ENCODE measurements around the gene TEAD4.

DNA sequence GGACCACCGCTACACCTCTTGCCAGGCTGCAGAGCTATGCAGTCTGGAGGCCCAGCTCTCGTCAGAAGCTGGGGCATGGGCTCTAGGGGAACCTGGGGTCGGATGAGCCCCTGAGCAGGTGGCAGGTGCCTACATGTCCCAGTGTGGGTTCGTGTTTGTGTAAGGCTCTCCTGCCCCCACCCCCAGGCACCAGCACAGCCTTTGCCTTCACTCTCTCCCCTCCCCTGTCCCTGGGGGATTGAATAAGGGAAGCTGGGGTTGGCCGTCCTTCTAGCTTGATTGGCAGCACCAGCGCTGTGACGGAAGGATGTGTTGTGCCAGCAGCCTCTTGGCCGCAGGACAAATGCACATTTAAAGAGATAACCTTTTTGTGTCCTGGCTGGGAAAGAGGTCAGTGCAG is 83.2 kb downstream of the TEAD4 start:
- TF ChIP-seq, protein P1, sequence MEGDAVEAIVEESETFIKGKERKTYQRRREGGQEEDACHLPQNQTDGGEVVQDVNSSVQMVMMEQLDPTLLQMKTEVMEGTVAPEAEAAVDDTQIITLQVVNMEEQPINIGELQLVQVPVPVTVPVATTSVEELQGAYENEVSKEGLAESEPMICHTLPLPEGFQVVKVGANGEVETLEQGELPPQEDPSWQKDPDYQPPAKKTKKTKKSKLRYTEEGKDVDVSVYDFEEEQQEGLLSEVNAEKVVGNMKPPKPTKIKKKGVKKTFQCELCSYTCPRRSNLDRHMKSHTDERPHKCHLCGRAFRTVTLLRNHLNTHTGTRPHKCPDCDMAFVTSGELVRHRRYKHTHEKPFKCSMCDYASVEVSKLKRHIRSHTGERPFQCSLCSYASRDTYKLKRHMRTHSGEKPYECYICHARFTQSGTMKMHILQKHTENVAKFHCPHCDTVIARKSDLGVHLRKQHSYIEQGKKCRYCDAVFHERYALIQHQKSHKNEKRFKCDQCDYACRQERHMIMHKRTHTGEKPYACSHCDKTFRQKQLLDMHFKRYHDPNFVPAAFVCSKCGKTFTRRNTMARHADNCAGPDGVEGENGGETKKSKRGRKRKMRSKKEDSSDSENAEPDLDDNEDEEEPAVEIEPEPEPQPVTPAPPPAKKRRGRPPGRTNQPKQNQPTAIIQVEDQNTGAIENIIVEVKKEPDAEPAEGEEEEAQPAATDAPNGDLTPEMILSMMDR (IDR thresholded peaks at IDR 0.05): no peak
- TF ChIP-seq RORB (CRISPR knock-in tag; IDR thresholded peaks at IDR 0.05) (no peak), KAT7 (CRISPR knock-in tag; IDR thresholded peaks at IDR 0.05; ENCODE audit: borderline replicate concordance) (no peak), CREB1 (CRISPR knock-in tag; IDR thresholded peaks at IDR 0.05) (no peak), SP1 (CRISPR knock-in tag; conservative IDR thresholded peaks at IDR 0.05) (no peak), ZNF416 (CRISPR knock-in tag; IDR thresholded peaks at IDR 0.05) (no peak), FOXK1 (CRISPR knock-in tag; IDR thresholded peaks at IDR 0.05) (no peak)
- TF ChIP-seq, protein P2, sequence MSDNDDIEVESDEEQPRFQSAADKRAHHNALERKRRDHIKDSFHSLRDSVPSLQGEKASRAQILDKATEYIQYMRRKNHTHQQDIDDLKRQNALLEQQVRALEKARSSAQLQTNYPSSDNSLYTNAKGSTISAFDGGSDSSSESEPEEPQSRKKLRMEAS (CRISPR knock-in tag; IDR thresholded peaks at IDR 0.05): no peak

All from WTC11 (cell line).